Gastroesophageal sphincter (tissue), 3 donors: Measurements from ENCODE around the gene EXPH5.

Experiments used
- POLR2A ChIP-seq, 2 donors: fragments of 450-650 bp; IDR thresholded peaks; one replicate each; pipeline ENCODE4 v1.6.1; 2017; ENCODE audit warnings: antibody characterized with exemption in 2 of 2, mild to moderate bottlenecking in 2 of 2, moderate library complexity in 1 of 2
- POLR2AphosphoS5 ChIP-seq: sonication (generic); formaldehyde crosslinking; IDR thresholded peaks from one replicate; pipeline ENCODE4 v1.6.1; 2017; ENCODE audit warnings: antibody characterized with exemption
- TF ChIP-seq, protein P1 (sequence below), 4 experiments: fragments of 200-600 bp in 2 of 4; fragments of 450-650 bp in 2 of 4; sonication (generic) in 1 of 4; IDR thresholded peaks; one replicate each; pipeline ENCODE4 v1.5.1; 2017 to 2019; ENCODE audit warnings: antibody characterized with exemption in 4 of 4, mild to moderate bottlenecking in 2 of 4, moderate library complexity in 2 of 4

DNA sequence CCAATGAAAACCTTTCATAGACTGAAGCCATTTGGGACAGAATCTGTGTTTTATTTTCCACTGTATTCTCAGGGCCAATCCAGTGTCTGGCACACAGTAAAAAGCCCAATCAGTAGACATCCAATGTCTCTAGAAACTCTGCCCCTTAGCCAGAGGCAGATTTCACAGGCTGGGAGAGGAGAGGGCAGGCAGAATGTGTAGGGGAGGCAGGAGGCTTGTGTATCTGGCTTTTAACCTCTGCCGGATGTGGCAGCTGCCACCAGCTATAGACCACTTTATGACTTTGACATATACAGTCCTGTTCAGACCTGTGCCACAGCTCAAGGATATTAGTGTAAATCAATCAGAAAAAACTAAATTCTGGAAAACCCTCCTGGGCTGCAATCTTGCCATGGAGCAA, 4.4 kb downstream of the EXPH5 start:
- TF ChIP-seq, protein P1, sequence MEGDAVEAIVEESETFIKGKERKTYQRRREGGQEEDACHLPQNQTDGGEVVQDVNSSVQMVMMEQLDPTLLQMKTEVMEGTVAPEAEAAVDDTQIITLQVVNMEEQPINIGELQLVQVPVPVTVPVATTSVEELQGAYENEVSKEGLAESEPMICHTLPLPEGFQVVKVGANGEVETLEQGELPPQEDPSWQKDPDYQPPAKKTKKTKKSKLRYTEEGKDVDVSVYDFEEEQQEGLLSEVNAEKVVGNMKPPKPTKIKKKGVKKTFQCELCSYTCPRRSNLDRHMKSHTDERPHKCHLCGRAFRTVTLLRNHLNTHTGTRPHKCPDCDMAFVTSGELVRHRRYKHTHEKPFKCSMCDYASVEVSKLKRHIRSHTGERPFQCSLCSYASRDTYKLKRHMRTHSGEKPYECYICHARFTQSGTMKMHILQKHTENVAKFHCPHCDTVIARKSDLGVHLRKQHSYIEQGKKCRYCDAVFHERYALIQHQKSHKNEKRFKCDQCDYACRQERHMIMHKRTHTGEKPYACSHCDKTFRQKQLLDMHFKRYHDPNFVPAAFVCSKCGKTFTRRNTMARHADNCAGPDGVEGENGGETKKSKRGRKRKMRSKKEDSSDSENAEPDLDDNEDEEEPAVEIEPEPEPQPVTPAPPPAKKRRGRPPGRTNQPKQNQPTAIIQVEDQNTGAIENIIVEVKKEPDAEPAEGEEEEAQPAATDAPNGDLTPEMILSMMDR (IDR thresholded peaks at IDR 0.05), result no peak
- TF ChIP-seq POLR2AphosphoS5 (no peak), POLR2A (IDR thresholded peaks at IDR 0.05) (no peak)
